ENCODE results near the gene SOX6.

The SOX6 gene

DNA sequence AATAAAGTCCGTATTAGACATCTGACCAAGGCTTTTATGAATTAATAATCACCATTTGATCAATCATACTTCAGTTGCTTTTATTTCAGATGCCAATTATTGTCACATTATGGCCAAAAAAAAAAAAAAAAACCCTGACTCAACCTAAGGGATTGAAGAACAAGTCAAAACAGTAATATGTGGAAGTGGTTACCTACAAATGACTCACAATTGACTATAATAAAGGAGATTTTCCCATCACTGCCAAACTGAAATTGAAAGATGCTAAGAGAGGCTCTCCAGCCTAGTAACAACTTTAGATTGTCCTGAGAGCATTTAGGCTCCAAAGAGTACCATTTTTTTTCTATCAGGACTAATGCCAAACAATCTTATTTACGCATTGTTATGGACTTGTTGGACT, 35.2 kb downstream of the SOX6 start:
- TF ChIP-seq, protein P1, sequence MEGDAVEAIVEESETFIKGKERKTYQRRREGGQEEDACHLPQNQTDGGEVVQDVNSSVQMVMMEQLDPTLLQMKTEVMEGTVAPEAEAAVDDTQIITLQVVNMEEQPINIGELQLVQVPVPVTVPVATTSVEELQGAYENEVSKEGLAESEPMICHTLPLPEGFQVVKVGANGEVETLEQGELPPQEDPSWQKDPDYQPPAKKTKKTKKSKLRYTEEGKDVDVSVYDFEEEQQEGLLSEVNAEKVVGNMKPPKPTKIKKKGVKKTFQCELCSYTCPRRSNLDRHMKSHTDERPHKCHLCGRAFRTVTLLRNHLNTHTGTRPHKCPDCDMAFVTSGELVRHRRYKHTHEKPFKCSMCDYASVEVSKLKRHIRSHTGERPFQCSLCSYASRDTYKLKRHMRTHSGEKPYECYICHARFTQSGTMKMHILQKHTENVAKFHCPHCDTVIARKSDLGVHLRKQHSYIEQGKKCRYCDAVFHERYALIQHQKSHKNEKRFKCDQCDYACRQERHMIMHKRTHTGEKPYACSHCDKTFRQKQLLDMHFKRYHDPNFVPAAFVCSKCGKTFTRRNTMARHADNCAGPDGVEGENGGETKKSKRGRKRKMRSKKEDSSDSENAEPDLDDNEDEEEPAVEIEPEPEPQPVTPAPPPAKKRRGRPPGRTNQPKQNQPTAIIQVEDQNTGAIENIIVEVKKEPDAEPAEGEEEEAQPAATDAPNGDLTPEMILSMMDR (IDR thresholded peaks at IDR 0.05), result no peak
- no peak for TF ChIP-seq ZFX (IDR thresholded peaks at IDR 0.05; ENCODE audit: borderline replicate concordance)
- H3K27ac ChIP-seq, result no peak overlapping the region

DNA sequence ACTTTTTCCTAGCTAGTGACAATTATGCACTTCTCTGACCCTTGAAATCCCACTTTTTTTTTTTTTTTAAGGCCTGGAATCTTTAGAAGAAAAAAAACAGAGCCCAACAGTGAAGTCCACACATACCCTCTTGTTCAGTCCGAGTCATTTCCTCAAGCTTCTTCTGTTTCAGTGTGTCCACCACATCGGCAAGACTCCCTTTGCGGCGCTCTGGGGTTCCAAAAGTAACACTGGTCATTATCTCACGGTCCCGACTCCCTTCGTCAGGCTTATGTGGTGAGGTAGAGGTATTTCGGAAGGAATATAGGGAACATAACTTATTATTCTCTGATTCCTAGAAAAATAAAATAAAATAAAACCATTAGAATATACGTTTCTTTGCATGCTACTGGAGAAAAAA, 38.0 kb downstream of the SOX6 start:
- TF ChIP-seq, protein P1 (IDR thresholded peaks at IDR 0.05), result no peak
- TF ChIP-seq ZFX (IDR thresholded peaks at IDR 0.05; ENCODE audit: borderline replicate concordance), result no peak
- no peak overlapping the region for H3K27ac ChIP-seq

DNA sequence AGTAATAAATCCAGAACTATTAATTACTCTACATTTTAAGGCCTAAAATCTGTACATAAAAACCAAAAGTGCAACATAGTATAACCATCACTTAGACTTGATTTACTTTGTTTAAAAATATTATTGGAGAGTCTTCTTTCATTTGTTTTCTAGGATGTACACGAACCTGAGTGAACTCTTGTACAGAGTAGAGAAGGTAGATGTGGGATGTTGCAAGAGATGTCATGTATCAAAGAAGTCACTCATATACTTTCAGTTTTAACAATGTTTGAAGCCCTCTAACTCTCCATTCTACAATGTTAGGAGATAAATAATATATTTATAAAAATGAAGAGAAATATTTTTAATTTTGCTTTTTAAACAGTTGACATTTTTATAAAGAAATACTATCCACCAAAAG, 38.6 kb downstream of the SOX6 start:
- H3K27ac ChIP-seq, result no peak overlapping the region
- TF ChIP-seq, protein P1 (IDR thresholded peaks at IDR 0.05), result no peak
- no peak for TF ChIP-seq ZFX (IDR thresholded peaks at IDR 0.05; ENCODE audit: borderline replicate concordance)

DNA sequence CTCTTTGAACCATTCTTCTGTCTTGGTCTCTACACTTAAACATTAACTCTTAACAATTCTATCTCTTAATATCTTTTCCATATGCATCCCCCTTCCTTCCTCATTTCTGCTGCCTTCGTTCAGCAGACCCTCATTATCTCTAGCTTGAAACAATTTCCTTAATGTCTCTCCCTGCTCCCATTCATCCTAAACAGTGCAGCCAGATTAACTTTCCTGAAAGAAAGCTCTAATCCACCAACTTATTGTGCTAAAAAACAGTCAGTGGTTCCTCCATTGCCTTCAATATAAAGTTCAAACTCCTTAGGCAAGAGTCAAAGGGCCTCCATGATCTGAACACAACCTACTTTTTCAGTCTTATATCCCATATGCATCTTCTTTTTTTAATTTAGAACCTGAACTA, 42.5 kb downstream of the SOX6 start:
- no peak overlapping the region for H3K27ac ChIP-seq
- TF ChIP-seq ZFX (IDR thresholded peaks at IDR 0.05; ENCODE audit: borderline replicate concordance), result no peak
- TF ChIP-seq, protein P1 (IDR thresholded peaks at IDR 0.05), result no peak

DNA sequence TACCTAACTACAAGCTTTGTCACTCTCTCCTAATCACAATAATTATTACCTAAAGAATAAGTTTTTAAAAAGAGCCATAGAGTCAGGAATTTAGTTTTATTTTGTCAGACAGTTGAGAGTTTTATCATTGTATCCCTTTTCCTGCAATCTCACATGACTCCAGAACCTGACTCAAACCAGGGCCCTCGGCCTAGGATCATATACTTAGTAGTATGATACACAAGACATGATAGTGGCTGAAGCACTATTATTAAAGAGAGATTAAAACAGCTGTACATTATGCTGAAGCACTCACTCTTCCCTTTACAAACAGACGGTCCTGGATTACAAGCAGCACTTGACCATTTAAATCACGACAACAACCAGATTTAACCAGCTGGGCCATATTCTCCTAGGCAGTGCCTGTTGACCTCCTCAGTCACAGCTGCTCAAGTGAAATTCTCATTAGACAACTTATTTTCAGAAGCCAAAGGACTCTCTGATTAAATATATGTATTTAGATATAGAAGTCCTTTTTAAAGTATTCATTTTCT, 44.0 kb downstream of the SOX6 start:
- no peak overlapping the region for H3K27ac ChIP-seq
- no peak for TF ChIP-seq ZFX (IDR thresholded peaks at IDR 0.05; ENCODE audit: borderline replicate concordance)
- TF ChIP-seq, protein P1 (IDR thresholded peaks at IDR 0.05), result no peak

DNA sequence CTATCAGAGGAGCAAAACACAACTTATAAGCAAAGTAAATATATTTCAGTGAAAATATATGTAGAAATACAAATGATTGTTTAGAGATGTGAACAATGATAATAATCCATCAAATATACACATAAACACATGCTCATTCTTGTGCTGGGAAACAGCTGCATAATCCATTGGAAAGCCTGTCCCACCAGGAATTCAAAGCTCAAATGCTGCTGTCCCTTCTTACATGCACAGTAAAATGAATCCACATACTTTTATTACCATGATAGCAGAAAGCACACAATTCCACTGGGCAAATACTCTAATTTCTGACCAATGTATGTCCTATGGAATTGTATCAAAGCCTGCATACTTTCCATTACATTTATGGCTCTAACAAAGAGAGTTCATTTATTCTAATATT, 44.5 kb downstream of the SOX6 start:
- no peak overlapping the region for H3K27ac ChIP-seq
- TF ChIP-seq, protein P1 (IDR thresholded peaks at IDR 0.05), result no peak
- no peak for TF ChIP-seq ZFX (IDR thresholded peaks at IDR 0.05; ENCODE audit: borderline replicate concordance)

DNA sequence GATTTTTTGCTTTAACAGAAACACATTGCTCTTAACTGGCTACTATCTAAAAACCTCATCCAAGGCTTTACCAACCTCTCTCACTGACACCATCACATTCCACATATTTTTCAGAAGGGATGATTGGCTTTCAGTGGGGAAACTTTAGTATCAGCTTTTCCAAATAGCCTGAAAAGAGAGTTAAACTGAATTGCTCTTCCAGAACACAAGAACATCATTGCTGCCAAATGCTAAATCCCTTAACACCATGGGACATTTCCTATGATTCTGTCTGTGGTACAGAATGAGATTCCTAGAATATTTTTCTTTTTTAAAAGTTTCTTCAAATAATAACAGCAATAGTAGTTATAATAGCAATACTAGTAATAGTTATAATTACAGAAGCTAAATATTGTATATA, 45.4 kb downstream of the SOX6 start:
- TF ChIP-seq, protein P1 (IDR thresholded peaks at IDR 0.05), result no peak
- no peak for TF ChIP-seq ZFX (IDR thresholded peaks at IDR 0.05; ENCODE audit: borderline replicate concordance)

More for the DNA sequence above, 45.4 kb downstream of the SOX6 start:
- no peak overlapping the region for H3K27ac ChIP-seq

Measured in 22Rv1 (cell line).